GM12874 (cell line): Measurements from ENCODE around the gene TBC1D19.

Source experiments
- CTCF ChIP-seq: IDR thresholded peaks from 2 replicates; pipeline ENCODE4 v1.5.1; 2011; ENCODE audit warnings: low read depth, mild to moderate bottlenecking, control low read depth, low read length, moderate library complexity; ENCODE audit not compliant: insufficient read depth

Gene TBC1D19

GRCh38 chr4:26701095-26701494 is 117.2 kb downstream of the TBC1D19 start:
- no peak for TF ChIP-seq CTCF

- no peak for TF ChIP-seq CTCF
Observed at GRCh38 chr4:26701786-26702227, 117.9 kb downstream of the TBC1D19 start.

GRCh38 chr4:26707342-26707741 is 123.5 kb downstream of the TBC1D19 start:
- TF ChIP-seq CTCF = no peak

- no peak for TF ChIP-seq CTCF
Observed at GRCh38 chr4:26709246-26709645, 125.4 kb downstream of the TBC1D19 start.

GRCh38 chr4:26713563-26714151 is 129.8 kb downstream of the TBC1D19 start:
- no peak for TF ChIP-seq CTCF

GRCh38 chr4:26715636-26716242 is 131.9 kb downstream of the TBC1D19 start:
- TF ChIP-seq CTCF = no peak

GRCh38 chr4:26717332-26717731 is 133.4 kb downstream of the TBC1D19 start:
- no peak for TF ChIP-seq CTCF
